Prostate gland (tissue), 2 donors: ENCODE data around the gene DHDH.

Experiments
- CTCF ChIP-seq, 4 experiments: fragments of 200-600 bp in 2 of 4; fragments of 450-650 bp in 2 of 4; sonication (generic) in 2 of 4; IDR thresholded peaks; 1 replicate in 3 of 4; 2 replicates in 1 of 4; pipeline ENCODE4 v1.5.1; 2016 to 2019; ENCODE audit warnings: antibody characterized with exemption in 4 of 4, mild to moderate bottlenecking in 2 of 4, moderate library complexity in 2 of 4
- POLR2AphosphoS5 ChIP-seq: sonication (generic); formaldehyde crosslinking; IDR thresholded peaks from one replicate; pipeline ENCODE4 v1.6.1; 2017; ENCODE audit warnings: antibody characterized with exemption

GRCh38 chr19:48965806-48966540 lies 32.5 kb downstream of the DHDH start:
- TF ChIP-seq CTCF (IDR thresholded peaks at IDR 0.05) (no peak), POLR2AphosphoS5 (peak; percentile 85)
